Stimulated activated CD4-positive, alpha-beta T cell treated with anti-CD3 and anti-CD28 coated beads, Interleukin-2, amount 100 ng/mL, for 4 hours (primary cell): ENCODE data around the gene KLF1.
"Not testable (repeated sequence)": the region's sequence is repeated elsewhere in the genome, so short reads cannot be mapped to it uniquely, and the experiment has no call there.

Experiments used
- DNase-seq: peaks from one replicate; pipeline ENCODE4 v3.0.0-alpha.2; 2020; ENCODE audit warnings: low read depth

The KLF1 gene

GRCh38 chr19:12886969-12887747 lies at the start of gene KLF1:
TSS of gene KLF1 (minus strand) at chr19:12887201. CDS start at chr19:12887140, 61 bp downstream.
- no peak for DNase-seq

- no peak for DNase-seq
Observed at GRCh38 chr19:12936582-12936981, 49.6 kb upstream of the KLF1 start.

GRCh38 chr19:12935071-12935470 lies 48.1 kb upstream of the KLF1 start:
- no peak for DNase-seq

- peak; percentile 86 for DNase-seq
Observed at GRCh38 chr19:12933287-12934072, 46.5 kb upstream of the KLF1 start, which contains the start of gene FARSA. TSS of gene FARSA (minus strand) at chr19:12933711. CDS start at chr19:12933696, 15 bp downstream.

GRCh38 chr19:12932392-12933286 lies 45.6 kb upstream of the KLF1 start:
- no peak for DNase-seq

- DNase-seq = no peak
Observed at GRCh38 chr19:12930002-12930645, 43.1 kb upstream of the KLF1 start.

GRCh38 chr19:12924621-12925310 lies 37.8 kb upstream of the KLF1 start:
- no peak for DNase-seq

GRCh38 chr19:12922959-12923358 lies 36.0 kb upstream of the KLF1 start:
- no peak for DNase-seq

- DNase-seq = no peak
Observed at GRCh38 chr19:12921047-12921446, 34.0 kb upstream of the KLF1 start.

- DNase-seq = no peak
Observed at GRCh38 chr19:12918253-12918652, 31.3 kb upstream of the KLF1 start.

- DNase-seq = not testable (repeated sequence)
Observed at GRCh38 chr19:12915860-12916259, 28.9 kb upstream of the KLF1 start.

- DNase-seq = no peak
Observed at GRCh38 chr19:12913851-12914690, 27.1 kb upstream of the KLF1 start.

- no peak for DNase-seq
Observed at GRCh38 chr19:12913011-12913561, 26.1 kb upstream of the KLF1 start.

- DNase-seq = no peak
Observed at GRCh38 chr19:12912571-12912970, 25.6 kb upstream of the KLF1 start.

GRCh38 chr19:12907166-12907565 lies 20.2 kb upstream of the KLF1 start:
- DNase-seq = no peak

GRCh38 chr19:12899891-12900518 lies 13.0 kb upstream of the KLF1 start:
- DNase-seq = no peak

- no peak for DNase-seq
Observed at GRCh38 chr19:12896460-12896859, 9.5 kb upstream of the KLF1 start.

- no peak for DNase-seq
Observed at GRCh38 chr19:12893582-12893981, 6.6 kb upstream of the KLF1 start.

GRCh38 chr19:12891553-12892021 lies 4.6 kb upstream of the KLF1 start:
- no peak for DNase-seq
